T-helper 1 cell treated with Interleukin-12 subunit alpha and Interleukin-12 subunit beta and Interleukin-4 antibody, amounts not matched to agents 30 ng/mL and 1 ng/mL, for 36 hours (primary cell): ENCODE measurements around the gene METTL25B. TPM values are rescaled to one million over a fixed set of nuclear protein-coding genes. Genes with fewer than 3 reads are reported as not detected.
"Not testable (repeated sequence)": the region's sequence is repeated elsewhere in the genome, so short reads cannot be mapped to it uniquely, and the experiment has no call there.

ENCODE experiments used
- intact Hi-C: fragments of 100-400 bp; cut with micrococcal nuclease; formaldehyde crosslinking; loops from one replicate; pipeline ENCODE4 v1.15.1; 2024
- total RNA-seq: library from RNA; stranded (reverse); gene quantifications from 2 replicates; pipeline ENCODE4 v1.2.3, GENCODE V29; 2022

METTL25B gene
- total RNA-seq, 1 donor from 2014 or later = 30.6 TPM

DNA sequence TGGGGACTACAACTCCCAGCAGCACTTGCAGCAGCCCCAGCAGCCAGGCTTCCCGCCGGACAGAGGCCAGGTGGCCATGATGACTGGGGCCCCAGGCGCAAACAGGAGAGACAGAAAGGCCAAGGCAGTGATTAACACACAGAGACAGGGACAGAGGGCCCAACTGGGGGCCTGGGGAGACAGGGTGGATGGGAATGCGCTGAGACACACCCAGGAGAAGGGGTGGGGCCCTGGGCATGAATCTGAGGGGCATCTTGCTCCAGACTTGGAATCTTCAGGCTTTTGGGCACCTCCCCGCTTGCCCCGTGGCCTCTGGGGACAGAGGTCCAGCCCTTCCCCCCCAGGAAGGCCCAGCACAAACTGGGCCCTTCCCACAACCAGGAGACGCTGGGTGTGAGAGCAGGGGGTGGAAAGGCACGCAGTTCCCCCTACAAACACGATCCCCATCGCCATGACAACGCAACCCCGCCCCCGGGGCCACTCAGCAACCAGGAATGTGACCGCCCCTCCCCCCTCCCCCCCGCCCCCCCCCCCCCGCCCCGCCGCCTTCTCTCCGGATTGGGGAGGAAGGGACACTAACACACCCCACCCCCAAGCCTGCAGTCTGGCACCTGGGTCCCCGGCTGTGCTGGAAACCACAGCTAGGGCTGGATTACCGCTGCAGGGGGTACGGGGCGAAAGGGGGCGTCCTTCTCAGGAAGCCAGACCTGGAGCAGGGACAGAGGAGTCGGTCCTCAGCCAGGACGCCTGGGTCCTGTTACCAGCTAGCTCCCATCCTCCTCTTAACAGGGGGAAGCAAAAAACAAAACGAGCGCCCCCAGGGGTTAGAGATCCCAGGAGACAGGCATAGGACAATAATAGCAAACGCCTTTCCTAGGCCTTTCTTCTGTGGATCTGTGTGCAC lies 18.7 kb downstream of the METTL25B start:
- intact Hi-C loops = loop anchor here (10.0 kb wide), 1 partner anchor 812 kb away; the partner anchor contains the start of gene KHDC4

DNA sequence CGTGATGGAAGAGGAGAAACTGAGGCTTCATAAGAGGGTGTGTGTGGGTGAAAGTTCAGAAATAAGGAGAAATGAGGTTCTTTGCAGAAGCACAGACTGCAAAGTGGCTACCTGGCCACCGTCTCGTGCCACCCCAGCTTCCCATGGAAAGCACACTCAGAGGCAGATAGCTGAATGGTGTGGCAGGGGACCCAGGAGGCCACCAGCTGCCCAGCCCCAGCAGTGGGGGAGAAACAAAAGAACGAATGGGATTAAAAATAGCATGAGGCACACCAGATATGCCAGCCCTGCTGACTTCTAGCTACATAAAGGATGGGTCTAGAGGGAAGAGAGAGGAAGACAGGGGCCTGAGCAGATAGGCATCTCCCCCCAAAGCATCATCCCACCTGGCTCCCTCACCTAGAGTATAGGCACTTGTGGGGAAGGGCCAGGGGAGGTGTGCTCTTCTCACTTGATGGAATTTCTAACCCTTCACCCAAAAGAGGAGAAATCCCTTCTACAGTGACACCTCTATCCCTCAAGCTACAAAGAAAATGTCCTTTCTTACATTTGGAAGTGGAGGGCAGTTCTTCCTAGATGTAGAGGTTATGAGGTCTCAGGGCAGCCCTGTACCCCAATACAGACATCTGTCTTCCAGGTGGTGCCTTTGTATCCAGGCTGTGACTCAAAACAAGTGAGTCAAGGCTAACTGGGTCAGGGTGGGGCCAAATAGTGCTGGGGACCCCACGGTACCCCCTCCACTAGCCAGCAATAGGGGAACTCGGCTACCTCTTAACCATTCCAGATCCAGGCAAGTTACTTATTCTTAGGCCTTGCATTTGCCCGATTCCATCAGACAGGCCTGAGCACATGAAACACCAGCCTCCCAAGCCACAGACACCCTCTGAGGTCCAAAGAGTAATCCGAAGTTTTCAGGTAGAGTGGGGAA lies 19.7 kb downstream of the METTL25B start:
- intact Hi-C loops = loop anchor here (10.0 kb wide), 1 partner anchor 813 kb away; the partner anchor contains the start of gene KHDC4

DNA sequence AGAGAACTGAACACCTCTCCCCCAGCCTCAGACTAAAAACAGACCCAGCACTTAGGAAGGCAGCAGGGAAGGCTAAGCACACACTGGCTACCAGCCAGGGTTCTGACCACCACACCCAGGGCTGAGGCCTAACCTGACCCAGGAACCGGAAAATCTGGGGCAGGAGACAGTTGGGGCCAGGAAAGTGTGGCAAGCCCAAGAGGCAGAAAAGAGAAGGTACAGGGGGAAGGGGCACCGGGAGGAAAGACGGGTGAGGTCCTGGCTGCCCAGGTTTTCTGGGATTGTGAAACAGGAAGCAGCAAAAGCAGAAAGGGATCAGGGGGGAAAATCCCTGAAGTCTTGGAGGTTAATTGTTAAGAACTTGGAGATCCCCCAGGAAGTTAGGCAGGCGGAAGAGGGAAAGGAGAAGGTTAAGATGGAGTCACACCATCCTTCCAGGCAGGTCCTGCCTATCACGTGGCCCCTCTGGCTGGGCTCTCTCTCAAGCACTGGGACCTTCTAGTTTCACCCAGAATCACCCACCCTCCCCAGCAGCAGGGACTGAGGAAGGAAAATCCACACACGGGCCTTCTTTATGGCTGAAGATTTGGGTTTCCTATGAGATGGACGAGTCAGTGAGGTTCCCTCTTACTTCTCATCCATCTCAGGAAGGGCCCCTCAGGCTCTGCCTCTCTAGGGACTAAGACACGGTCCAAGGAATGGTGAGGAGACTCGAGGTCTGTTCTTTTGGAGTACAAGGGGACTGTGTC lies 20.6 kb downstream of the METTL25B start:
- intact Hi-C loops = loop anchor here (10.0 kb wide), 1 partner anchor 814 kb away; the partner anchor contains the start of gene KHDC4

DNA sequence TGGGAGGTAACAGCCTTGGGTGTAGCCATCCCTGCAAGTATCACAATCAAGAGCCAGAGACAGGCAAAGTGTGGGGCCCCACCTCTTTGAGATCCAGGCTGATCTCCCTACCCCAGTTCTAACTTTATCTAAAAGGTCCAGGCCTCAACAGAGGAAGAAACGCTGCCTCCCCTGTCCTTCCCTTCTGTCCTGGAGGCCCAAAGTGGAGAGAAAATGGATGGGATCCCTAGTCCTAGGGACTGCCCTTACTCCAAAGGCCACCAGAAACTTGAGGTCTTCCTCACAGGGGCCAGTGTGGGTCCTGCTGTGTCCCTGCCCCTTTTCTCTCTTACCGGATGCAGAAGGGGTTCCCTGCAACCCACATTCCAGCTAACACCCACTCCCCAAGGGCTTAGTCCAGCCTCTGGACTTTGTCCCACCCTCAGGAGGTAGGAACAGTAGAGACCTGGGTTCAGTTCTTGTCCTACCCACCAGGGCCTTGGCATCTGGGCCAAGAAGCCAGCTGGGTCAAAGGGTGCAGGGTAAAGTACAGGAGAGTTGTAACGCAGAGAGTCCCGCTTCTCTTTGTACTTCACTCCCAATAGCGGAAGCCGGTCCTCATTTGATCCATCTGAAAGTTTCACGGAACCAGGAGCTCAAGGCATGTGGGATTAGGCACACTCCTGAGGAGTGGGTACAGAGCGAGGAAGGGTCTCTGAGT lies 21.3 kb downstream of the METTL25B start:
- intact Hi-C loops = loop anchor here (2.0 to 10.0 kb wide), 2 partner anchors 249 to 815 kb away; partner anchors contain the start of genes KHDC4 and MEF2D

DNA sequence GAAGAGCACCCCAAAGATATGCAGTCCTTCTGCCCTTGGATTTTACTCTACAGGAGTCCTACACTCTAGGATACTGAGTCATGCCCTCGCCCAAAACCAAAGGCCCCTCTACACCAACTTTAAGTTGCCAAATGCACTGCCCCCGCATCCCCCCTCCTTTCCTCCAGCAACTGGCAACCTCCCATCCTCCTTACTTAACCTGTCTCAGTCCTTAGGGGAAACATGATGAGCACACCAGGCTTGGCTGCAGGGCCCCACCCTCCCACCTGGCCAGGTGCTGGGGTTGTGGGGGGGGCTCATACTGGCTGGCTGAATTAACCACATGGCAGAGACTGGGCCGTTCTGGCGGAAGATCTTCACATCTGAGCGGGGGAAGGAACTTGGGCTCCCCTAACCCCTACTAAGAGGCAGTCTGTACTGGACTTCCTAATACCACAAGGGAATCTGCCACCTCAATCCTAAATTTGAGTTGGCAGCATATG lies 22.0 kb downstream of the METTL25B start:
- intact Hi-C loops = loop anchor here (2.0 kb wide), 1 partner anchor 249 kb away; the partner anchor contains the start of gene MEF2D

DNA sequence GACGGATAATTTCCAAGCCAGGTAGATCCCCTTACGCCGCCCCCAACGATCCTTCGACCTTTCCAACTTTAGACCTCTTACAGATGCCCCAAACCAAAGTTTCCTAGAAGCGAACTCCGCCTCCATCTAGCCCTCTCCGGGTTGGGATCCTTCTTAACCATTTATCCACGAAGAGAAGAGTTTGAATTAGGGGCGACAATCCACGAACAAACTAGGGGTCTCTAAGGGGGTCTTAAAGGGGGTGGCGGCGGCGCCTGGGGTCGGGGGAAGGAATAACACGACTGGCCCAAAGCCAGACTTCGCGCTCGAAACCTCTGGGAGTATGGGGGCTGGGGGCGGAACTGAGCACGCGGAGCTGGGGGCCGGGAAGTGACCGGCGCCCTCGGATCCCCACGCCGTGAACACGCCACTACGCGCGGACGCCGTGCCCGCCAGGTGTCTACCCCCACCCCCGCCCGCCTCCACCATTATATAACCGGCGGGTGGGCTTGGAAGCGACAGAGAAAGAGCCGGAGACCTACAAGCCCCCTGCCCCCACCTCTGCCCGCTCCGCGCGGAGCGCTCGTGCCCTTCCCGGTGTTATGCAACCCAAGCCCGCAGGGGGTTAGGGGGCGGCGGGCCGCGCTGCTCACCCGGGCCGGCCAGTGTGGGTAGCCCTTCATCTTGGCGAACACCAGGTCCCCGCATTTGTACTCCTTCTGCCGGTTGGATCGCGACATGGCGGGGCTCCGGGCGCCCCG lies 22.6 kb downstream of the METTL25B start:
- intact Hi-C loops = loop anchor here (1.0 to 2.0 kb wide), 5 partner anchors 10 to 413 kb away; partner anchors contain the start of genes CCT3, ISG20L2, MEF2D and METTL25B

DNA sequence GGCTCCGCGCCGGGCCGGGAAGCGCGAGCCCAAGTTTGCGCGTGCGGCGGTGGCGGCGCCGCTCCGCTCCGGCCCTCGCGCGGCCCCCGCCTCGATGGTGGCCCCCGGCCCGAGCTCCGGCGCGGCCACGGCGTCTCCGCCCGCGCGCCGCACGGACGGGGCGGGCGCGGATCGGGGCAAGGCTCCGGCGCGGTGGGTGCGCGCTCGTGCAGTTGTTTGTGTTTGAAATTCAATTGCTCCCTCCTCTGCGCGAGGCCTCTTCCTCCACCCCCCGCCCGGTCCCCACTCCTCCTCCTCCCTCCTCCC lies 23.1 kb downstream of the METTL25B start, which contains the start of gene HDGF:
Gene HDGF (minus strand): TSS at position 225 of the 306 bp plus-strand sequence. CDS start 246 bp downstream, outside the sequence.
- intact Hi-C loops = loop anchor here (1.0 to 2.0 kb wide), 5 partner anchors 10 to 413 kb away; partner anchors contain the start of genes CCT3, ISG20L2, MEF2D and METTL25B

DNA sequence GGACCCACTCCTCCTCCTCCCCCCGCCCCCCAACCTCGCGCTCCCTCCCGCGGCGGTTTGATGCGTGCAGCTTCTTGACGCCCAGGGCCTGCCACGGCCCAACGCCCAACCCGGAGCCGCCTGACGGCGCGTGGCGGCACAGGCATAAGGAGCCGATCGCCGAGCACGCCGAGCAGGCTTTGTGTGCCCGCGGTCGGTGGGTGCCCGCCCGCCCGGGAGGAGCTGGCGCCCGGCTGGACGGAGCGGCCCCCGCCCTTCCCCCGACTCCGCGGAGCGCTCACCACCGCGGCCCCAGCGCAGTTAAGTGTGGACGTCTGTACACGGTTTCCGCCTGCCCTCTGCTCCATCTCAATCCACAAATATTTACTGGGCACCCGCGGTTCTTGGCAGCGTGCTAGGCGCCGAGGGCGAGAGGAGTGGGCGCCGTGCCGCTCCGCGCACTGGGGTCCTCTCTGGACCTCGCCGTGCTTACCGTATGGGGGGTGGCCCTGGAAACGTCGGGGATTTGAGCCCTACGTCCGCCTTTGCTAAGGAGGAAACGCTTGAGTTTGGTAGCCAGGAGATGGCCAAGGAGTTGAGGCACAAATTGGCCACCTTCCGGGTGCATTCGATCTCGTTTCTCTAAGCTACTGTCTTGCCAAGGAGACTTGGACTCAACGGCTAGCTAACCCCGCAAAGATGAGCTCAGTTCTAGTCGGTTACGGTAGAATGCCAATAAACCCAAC lies 23.6 kb downstream of the METTL25B start:
- intact Hi-C loops = loop anchor here (1.0 to 2.0 kb wide), 5 partner anchors 11 to 414 kb away; partner anchors contain the start of genes CCT3, ISG20L2, MEF2D and METTL25B

DNA sequence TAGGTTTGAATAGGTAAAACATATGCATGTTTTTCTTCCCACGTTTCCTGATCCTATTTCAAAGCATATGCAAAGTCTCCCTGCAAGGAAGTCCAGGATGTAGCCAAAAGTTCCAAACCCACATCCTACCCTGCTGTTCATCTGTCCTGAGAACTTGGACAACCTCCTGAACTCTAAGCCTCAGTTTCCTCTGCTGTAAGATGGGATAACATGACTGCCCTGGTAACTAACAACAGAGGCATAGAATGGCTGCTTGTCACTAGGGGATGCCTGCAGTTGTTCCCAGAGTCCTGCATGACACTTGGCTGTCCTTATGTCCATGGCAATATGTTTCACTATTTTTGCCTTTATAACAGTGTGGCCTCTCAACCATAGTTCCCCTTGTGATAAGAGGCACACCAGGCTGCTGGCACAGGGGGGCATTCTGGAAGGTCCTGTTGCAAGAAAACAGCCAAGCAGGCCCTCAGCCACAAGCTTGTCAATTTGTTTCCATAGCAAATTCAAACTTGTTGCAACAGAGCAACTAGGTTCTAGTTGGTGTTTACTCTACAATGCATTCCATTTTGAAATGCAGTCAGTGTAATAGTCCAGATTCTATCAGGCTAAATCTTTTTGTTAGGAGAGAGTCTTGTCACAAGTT lies 24.7 kb downstream of the METTL25B start:
- intact Hi-C loops = no loop called here

DNA sequence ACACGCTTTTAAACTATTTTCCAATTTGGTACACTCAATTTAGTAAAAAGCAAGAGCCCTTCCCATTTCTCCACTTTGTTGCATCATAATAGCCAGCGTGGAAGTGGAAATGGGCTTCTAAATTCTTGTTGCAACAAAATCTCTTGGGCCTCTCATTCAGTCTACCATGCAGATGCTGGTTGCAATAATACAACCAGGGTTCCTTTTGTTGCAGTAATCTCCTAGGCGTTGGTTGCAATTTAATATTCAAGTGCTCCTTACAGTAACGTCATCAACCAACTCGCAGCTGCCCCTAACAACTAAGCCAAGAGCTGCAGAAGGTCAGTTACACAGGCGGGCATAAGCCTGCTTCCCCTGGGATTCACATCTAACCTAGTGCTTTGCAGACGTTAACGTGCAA lies 25.9 kb downstream of the METTL25B start:
- intact Hi-C loops = no loop called here

DNA sequence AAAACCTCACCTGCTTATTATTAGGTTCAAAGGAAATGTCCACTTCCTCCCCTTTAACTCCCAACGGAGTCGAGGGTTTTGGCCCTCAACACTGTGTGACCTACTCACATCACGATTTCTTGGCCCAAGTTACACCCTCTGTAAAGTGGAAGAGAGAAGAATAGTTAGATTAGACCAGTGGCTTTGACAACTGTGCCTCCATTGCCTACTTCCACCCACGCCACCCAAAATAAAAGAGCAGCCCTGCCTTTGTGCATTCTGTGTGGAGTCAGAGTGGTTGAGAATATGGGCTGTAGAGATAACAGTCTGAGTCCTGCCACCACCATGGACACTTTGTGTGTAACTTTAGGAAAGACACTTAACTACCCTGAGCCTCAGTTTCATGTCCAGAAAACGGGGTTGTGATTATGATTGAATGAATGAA lies 27.3 kb downstream of the METTL25B start:
- intact Hi-C loops = no loop called here

DNA sequence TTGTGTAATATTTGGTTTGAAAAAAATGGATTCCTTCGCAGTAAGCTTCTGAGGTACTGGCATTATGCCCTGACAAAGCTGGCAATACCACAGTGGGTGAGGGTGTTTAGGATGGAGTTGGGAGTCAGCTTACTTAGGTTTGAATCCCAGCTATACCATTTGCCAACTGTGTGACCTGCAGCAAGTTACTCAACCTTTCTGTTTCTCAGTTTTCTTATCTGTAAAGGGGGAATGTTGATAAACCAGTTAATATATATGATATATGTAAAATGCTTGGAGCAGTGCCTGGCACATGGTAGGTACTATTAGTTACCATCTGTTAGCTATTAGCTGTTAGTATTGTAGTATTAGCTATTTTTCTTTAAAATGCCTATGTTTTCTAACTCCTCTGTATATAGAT lies 28.1 kb downstream of the METTL25B start:
- intact Hi-C loops = no loop called here

DNA sequence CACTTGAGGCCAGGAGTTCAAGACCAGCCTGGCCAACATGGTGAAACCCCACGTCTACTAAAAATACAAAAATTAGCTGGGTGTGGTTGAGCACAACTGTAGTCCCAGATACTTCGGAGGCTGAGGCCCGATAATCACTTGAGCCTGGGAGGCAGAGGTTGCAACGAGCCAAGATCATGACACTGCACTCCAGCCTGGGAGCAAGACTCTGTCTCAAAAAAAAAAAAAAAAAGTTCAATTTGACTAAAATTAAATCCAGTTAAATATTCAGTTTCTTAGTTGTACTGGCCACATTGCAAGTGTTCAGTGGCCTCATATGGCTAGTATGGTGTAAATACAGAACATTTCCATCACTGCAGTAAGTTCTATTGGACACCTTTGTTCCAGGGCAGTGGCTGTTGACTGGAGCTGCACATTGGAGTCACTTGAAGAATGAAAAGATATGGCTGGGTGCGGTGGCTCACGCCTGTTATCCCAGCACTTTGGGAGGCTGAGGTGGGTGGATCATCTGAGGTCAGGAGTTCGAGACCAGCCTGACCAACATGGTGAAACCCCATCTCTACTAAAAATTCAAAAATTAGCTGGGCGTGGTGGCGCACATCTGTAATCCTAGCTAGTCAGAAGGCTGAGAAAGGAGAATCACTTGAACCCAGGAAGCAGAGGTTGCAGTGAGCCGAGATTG lies 29.4 kb downstream of the METTL25B start:
- intact Hi-C loops = not testable (repeated sequence)

DNA sequence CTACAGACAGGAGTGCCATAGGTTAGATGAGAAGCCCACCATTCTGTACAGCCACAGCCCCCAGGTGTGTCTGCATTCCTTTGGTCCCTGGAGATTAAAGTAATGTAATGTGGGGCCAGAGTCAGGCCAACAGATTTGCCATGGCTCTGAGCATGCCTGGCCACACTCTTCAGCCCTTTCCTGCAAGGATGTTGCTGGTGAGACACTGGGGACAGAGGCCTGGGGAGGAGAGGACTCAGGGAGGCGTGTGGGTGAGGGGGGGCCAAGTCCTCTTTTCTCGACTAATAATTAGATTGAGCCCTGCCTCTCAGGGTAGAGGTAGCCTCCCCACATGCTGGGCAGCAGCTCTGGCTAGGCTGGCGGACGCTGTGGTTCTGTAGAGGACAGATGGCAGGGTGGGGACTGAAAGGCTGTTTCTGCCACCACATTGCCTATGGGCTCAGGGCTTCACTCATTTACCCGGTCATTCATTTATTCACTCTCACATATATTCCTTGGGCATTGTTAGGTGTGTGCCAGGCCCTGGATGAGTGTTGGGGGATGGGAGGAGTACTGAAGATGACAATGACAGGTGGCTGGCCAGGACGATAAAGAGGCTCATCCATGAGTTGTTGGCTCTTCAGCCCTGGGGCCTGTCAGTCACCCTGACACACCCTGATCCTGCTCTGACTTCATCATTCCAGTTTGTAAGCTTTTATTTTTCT lies 32.0 kb downstream of the METTL25B start:
- intact Hi-C loops = no loop called here

DNA sequence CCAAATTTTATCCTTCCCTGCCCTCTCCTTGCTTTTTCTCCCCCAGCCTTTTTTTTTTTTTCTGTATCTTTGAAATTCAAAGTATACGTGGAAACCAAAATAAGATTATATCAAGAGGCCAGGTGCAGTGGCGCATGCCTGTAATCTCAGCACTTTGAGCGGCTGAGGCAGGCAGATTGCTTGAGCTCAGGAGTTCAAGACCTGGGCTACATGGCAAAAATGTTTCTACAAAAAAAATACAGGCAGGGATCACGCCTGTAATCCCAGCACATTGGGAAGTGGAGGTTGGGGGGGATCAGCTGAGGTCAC lies 32.5 kb downstream of the METTL25B start:
- intact Hi-C loops = no loop called here

DNA sequence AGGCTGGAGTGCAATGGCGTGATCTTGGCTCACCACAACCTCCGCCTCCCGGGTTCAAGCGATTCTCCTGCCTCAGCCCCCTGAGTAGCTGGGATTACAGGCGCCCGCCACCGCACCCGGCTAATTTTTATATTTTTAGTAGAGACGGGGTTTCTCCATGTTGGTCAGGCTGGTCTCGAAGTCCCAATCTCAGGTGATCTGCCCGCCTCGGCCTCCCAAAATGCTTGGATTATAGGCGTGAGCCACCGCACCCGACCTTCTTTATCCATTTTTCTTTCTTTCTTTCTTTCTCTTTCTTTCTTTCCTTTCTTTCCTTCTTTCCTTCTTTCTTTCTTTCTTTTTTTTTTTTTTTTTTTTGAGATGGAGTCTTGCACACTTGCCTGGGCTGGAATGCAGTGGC lies 36.9 kb downstream of the METTL25B start:
- intact Hi-C loops = not testable (repeated sequence)

DNA sequence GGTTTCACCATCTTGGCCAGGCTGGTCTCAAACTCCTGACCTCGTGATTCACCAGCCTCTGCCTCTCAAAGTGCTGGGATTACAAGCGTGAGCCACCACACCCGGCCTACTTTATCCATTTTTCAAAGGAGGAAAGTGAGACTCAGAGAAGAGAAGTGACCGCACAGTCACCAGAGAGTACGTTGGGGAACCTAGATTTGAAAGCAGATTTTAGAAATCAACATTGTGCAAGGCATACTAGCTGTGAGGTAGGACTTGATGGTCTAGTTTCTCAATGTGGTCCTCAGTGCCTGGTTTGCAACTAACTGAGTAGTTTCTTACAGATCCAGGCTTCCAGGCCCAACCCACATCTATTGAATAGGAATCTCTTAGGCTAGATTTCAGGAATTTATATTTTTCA lies 37.4 kb downstream of the METTL25B start:
- intact Hi-C loops = loop anchor here (2.0 kb wide), 2 partner anchors 77 to 309 kb away; no protein-coding TSS in a partner anchor
